Activated CD4-positive, CD25-positive, alpha-beta regulatory T cell treated with anti-CD3 and anti-CD28 coated beads, Interleukin-2, amount 50 U/mL, for 24 hours (primary cell): Measurements from ENCODE around the gene SIAH2.
A peak's percentile ranks its signal among the peaks of the same experiment; 100 is the strongest.

ENCODE experiments used
- ATAC-seq, 2 donors: fragments of 150-1000 bp; cut with Tn5 transposase; one replicate each; pipeline ENCODE4 v1.10.0; 2021; ENCODE audit warnings: mild to moderate bottlenecking in 1 of 2, moderate library complexity in 1 of 2

The SIAH2 gene

DNA sequence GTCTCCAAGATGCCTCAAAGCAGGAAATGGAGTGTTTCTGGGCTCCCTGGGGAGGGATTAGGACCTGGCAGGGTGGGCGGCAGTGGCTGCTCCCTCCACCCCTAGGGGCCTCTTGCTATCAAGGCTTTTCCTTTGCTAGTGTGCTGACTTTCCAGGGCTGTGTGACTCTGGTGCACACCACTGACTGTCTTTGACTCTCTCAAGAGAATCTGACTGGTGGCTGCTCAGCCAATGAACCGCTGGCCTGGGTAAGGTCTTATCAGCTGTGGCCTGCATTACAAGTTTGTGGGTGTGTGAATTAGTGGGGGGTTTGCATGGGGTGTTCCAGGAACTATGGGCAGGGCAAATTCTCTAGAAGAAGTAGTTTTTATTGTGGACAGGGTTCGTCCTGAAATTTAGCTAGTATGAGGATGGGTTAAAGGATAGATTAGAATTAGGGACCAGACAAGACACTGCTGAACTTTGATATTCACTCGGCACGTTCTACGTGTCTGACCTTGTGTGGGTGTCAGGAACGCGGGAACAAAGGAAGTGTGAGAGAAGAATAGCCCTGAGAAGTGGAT is 29.5 kb downstream of the SIAH2 start:
- no peak for ATAC-seq

DNA sequence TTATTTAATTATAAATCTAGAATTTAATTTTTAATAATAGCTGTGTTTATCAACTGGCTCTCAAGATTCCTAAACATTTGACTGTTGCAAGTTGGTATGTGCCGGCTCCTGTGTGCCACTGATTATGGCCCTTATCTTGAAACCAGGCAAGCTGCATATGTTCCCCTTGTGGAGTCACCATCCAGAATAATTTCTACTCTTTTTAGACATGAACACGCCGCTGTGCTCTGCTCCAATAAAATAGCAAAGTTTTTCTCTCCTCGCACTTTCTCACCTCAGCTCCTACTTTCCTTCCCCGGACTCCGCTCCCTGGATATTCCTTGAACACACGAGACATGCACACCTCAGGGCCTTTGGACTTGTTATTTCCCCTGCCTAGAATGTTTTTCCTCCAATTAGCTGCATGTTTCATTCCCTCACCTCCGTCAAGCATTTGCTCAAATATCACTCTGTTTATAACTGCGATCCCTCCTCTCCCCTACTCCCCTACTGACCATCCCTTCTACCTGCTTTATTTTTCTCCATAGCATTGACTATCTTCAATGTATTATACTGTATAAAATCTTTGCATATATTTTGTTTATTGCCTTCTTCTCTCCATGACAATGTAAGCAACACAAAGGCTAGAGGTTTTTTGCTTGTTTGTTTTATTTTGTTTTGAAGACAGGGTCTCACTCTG is 33.1 kb downstream of the SIAH2 start:
- ATAC-seq = no peak

DNA sequence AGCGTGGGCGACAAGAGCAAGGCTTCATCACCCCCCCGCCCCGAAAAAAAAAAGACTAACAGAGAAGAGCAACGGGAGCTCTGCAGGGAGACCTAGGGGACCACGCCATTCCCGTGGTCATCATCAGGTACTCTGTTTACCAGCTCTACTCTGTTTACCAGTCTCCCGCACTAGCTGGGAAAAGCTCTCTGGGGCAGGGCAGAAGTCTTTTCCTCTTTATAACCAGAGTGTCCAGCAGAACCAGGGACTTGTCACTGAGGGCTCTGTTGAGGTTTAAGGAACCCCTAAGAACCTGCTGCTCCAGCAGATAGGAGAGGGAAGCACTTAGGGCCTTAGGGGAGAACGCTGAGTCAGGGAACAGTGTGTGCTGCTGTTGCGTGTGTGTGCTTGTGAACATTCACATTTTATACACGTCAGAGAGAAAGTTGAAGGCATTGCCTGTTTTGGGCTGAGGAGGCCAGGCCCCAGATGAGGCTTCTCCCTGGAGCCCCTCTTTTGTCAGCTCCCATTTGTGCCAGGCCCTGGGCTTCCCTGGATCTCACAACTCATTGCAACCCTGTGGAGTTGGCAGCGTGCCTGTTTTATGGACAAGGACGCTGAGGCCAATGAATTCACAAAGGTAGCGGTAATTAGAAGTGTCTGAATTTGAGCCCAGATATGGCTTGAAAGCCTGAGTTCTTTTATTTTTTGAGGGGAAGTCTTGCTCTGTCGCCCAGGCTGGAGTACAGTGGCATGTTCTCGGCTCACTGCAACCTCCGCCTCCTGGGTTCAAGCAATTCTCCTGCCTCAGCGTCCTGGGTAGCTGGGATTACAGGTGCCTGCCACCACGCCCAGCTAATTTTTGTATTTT is 35.1 kb downstream of the SIAH2 start:
- ATAC-seq = no peak

DNA sequence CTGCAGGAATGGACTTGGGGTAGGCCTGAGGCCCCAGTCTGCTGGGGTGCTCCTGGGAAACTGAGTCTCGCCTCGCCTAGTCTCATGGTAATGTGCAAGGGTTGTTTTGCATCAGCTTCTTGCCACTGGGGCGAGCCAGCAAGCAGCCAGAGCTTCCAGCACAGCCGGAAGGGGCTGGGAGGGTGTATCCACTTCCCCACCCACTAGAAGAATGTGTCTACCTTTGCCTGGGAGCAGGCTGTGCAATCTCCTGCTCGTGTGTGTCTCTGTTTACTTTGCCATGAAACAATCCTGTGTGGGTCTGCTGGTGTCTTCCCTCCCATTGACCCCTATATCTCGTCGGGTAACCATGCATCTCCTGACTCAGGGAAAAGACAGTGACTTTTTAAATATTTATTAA is 37.4 kb downstream of the SIAH2 start:
- no peak for ATAC-seq

DNA sequence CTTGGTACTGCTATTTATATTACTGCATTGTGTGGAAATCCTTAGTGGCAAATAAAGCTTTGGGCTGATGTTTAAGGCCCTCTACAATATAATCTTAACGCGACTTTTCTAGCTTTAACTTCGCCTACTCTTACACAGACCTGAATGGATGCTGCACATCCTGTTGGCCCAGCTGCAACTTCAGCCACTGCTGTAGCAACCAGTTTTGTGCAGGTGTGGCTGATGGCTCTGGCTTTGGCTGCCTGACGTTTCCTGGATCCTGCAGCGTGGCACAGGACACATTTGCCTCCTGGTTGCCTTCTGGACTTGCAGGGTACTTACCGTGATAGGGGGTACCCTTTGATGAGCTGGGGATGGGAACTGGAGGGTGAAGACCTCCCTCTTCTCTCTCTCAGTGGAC is 39.0 kb downstream of the SIAH2 start:
- ATAC-seq = no peak

DNA sequence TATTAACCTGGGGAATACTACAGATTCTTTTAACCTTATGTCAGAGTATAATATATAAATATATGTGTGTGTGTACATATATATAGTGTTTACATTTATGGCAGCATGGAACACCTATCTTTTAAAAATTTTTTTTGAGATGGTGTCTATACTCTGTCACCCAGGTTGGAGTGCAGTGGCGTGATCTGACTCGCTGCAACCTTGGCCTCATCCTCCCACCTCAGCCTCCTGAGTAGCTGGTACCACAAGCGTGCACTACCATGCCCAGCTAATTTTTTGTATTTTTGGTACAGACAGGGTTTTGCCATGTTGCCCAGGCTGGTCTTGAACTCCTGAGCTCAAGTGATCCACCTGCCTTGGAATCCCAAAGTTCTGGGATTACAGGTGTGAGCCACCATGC is 40.7 kb downstream of the SIAH2 start:
- ATAC-seq = no peak

DNA sequence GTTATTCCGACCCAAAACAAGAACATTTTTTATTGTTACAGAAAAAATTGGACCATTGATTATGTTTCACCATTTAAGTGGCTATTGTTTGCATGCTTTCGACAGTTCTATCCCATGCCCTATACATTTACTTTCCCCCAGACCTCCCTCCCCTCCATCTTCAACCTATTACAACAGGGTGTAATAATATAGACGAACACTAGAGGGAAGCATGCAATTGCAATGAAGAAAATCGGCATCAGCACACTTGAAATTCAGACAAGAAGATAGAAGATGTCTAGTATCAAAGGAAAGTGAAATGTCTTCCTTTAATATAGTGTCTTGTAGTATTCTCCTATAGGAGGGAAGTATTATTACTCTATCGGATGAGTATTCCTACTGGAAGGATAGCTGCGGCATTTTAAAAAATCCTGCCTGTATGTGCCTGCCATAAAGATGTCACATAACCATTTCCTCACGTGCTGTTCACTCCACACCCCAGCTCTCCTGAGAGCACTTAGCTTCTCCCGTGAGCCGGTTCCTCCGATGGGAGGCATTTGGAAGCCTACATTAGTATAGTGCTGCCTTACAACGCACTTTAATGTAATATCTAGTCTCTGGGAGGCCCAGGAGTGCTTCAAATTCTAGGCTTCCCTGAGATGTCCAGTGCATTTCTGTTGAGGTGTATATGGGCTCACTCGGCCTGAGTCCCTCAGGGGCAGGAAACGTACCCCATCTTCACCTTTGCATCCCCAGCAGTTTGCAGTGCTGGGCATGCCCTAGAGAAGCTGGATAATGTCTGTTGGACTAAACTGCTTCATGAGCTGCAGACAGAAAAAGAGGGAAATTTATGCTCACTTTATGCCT is 41.5 kb downstream of the SIAH2 start:
- ATAC-seq = peak; percentile 58 to 61

DNA sequence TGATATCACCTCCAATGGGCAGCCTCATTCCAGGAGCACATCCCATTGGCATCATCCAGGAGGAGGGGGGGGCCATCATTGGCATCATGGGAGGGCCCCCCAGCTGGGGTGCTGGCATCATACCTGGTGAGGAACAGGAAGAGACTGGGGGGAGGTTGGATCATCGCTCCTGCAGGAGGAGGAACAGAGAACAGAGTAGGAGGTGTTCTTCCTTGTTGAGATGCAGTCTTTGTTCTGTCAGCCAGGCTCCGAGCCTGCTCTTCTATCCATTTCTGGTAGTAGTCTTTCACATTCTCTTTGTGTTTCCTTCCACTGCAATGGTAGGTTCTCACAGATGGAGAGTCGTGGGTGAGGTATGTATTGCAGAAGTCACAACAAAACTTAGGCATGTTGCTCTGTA is 42.5 kb downstream of the SIAH2 start:
- ATAC-seq = no peak

DNA sequence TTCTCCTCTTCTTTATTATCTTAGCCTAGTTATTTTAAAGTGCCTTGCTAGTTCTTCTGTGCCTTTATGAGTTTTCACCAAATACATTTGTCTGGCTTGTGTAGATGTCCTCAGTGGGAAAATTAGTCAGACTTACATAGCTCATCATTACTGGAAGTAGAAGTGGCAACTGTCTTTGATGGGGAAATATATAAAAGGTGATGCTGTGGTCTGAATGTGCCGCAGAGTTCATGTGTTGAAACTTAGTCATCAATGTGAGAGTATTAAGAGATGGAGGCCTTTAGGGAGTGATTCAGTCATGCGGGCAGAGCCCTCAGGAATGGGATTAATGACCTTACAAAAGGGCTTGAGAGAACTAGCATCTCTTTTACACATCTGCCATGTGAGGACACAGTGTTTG is 52.9 kb downstream of the SIAH2 start:
- no peak for ATAC-seq

DNA sequence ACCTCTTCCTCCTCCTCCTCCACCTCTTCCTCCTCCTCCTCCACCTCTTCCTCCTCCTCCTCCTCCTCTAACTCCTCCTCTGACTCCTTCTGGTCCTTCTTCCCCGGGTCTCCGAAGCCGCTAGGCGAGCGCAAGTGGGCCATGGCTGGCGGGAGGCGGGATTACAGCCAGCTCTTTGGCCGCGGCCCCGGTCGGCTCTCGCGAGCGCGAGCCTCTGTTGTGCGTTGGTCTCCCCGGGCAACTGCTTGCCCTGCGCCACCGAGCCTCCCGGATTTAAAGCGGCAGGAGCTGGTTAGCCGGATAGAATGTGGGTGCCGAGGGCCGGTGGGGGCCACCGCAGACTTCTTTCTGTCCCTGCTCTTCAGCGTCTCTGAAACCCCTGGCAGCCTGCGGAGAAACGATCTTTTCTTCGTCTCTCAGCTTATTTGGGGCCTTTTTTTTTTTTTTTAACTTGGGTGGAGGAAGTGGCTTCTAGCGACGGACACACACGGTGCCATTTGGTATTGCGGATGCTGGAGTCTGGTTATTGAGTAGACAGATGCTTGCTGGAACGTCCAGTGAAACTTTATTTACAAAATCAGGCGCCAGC is 59.1 kb downstream of the SIAH2 start, which contains the start of gene ERICH6:
Gene ERICH6, minus strand, starts transcription at position 165 of the 589 bp plus-strand sequence. Its CDS starts 22 bp downstream, at position 143.
- peak; percentile 96 to 97 for ATAC-seq

DNA sequence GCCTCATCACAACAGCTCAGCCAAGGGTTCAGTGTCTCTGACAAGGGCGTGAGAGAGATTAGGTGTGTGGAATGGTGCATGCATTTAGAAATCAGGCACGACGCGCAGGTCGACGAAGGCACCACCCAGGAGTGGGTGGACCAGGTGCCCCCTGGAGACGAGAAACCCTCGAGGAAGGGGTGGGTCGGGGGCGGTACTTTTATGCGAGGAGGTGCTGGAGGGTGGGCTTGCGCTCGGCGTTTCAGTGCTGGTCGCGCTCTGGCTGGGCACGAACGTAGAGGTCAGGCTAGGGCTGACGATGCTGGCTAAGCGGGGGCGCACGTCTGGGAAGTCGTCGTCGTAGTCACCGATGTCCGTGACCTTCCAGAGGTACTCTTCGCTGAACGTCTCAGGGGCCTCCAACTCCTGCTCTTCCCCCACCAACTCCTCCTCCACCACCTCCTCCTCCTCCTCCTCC is 59.6 kb downstream of the SIAH2 start:
- peak; percentile 54 to 56 for ATAC-seq

DNA sequence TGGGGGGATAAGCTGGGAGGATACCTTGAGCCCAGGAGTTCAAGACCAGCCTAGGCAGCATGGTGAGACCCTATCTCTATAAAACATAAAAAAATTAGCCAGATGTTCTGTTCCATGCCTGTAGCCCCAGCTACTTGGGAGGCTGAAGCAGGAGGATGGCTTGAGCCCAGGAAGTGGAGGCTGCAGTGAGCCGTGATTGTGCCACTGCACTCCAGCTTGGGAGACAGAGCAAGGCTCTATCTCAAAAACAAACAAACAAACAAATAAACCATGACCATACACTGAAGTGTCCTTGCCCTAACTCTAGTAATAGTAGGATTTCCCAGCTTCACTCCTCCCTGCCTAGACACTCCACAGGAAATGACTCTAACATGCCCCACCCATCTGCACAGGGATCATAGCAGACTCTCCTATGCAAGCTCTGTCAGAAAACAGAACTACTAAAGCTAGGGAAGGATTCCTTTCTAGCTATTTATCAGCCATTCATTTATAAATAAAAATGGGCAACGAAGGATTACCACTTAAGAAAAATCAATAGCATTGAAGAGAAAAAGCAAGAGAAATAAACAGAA is 63.8 kb downstream of the SIAH2 start:
- ATAC-seq = no peak

DNA sequence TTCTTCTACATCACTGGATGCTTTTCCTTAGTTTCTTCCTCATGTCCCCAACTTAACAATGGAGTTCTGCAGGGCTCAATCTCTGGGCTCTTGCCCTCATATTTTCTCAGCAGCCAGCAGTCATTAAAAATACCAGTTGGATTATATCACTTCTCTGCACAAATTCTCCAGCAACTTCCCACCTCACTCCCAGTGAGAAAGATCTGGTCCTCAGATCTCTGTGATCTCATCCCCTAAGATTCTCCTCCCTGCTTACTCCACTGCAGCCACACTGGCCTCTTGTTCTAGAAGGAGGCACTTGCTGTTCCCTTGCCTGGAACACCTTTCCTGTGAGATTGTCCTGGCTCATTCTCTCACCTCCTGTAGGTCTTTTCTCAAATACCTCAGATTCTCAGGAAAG is 65.3 kb downstream of the SIAH2 start:
- no peak for ATAC-seq

DNA sequence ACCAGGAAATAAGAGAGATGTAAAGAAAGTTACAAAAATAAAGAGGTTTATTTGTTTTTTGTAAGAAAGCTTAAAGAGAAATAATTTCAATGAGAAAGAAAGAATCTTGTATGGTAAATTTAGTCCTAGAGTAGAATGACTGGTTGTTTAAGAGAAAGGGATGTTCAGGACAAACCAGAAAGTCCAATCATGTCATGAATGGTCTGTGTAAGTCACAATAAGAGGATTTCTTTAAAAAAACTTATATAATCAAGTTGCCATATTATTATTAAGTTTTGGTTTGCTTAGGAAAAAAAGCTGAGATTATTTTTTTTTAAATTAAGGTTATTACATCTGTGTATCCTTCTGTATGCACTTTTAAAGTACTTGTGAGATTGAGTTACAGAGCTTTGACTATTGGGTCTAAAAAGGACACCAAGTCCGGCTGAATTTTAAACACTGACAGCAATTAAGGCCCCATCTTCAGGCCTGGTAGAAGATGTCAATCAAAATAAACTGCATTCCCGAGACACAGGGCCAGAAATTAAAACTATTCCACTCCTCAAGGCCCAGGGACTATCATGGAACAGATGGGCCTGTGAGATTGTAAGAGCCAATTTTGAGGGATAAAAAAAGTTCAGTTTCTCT is 71.4 kb downstream of the SIAH2 start:
- ATAC-seq = no peak
